HepG2 (cell line): ENCODE data around the gene RAB29. TPM values are rescaled to one million over a fixed set of nuclear protein-coding genes. Genes with fewer than 3 reads are reported as not detected.

Experiments
- BCL6 ChIP-seq: IDR thresholded peaks from 2 replicates; pipeline ENCODE4 v1.6.1; 2016; ENCODE audit warnings: missing genetic modification reagents, missing compliant biosample characterization
- ELF3 ChIP-seq: IDR thresholded peaks from 2 replicates; pipeline ENCODE4 v1.6.1; 2016; ENCODE audit warnings: missing genetic modification reagents, missing compliant biosample characterization
- GATAD2A ChIP-seq: IDR thresholded peaks from 2 replicates; pipeline ENCODE4 v1.6.1; 2016
- HNF1A ChIP-seq, 2 experiments: sonication (generic) in 1 of 2; formaldehyde crosslinking in 1 of 2; IDR thresholded peaks; 2 replicates each; pipeline versions ENCODE4 v1.4.0 to v1.6.1; 2016 to 2020; ENCODE audit warnings: borderline replicate concordance in 1 of 2, low read depth in 1 of 2, mild to moderate bottlenecking in 1 of 2, missing genetic modification reagents in 1 of 2
- IRF9 ChIP-seq: sonication (generic); formaldehyde crosslinking; IDR thresholded peaks from 2 replicates; pipeline ENCODE4 v1.8.0; 2022; ENCODE audit warnings: missing genetic modification reagents, mild to moderate bottlenecking, borderline replicate concordance
- KLF6 ChIP-seq: IDR thresholded peaks from 2 replicates; pipeline ENCODE4 v1.8.0; 2016; ENCODE audit warnings: missing biosample characterization, missing genetic modification reagents
- MLX ChIP-seq: IDR thresholded peaks from 2 replicates; pipeline ENCODE4 v1.6.1; 2016
- MXI1 ChIP-seq: IDR thresholded peaks from 3 replicates; pipeline ENCODE4 v1.6.1; 2012; ENCODE audit warnings: low read depth, low read length, inconsistent platforms, borderline replicate concordance
- MZF1 ChIP-seq: sonication (generic); formaldehyde crosslinking; IDR thresholded peaks from 2 replicates; pipeline ENCODE4 v1.8.1; 2023; ENCODE audit warnings: mild to moderate bottlenecking, missing genetic modification reagents, borderline replicate concordance
- PLRG1 ChIP-seq: fragments of 450-650 bp; conservative IDR thresholded peaks from 2 replicates; pipeline ENCODE4 v1.6.1; 2016
- SRSF1 ChIP-seq: fragments of 200-400 bp; formaldehyde crosslinking; optimal IDR thresholded peaks from 2 replicates; pipeline ENCODE3; 2017; ENCODE audit warnings: mild to moderate bottlenecking, low read depth, low read length, moderate library complexity
- TAF1 ChIP-seq: sonication (generic); formaldehyde crosslinking; IDR thresholded peaks from 2 replicates; pipeline ENCODE4 v1.4.0; 2020; ENCODE audit warnings: missing genetic modification reagents
- TARDBP ChIP-seq: sonication (generic); formaldehyde crosslinking; IDR thresholded peaks from 2 replicates; pipeline ENCODE4 v1.8.0; 2022; ENCODE audit warnings: mild to moderate bottlenecking, missing genetic modification reagents
- ZNF44 ChIP-seq: sonication (generic); formaldehyde crosslinking; IDR thresholded peaks from 2 replicates; pipeline ENCODE4 v1.5.1; 2020; ENCODE audit warnings: mild to moderate bottlenecking, missing genetic modification reagents
- ZNF816 ChIP-seq: sonication (generic); formaldehyde crosslinking; IDR thresholded peaks from 2 replicates; pipeline ENCODE4 v1.8.0; 2022; ENCODE audit warnings: missing genetic modification reagents, mild to moderate bottlenecking, borderline replicate concordance
- ZNF891 ChIP-seq: sonication (generic); formaldehyde crosslinking; IDR thresholded peaks from 2 replicates; pipeline ENCODE4 v1.5.0; 2020; ENCODE audit warnings: mild to moderate bottlenecking, missing genetic modification reagents
- polyA plus RNA-seq, 8 experiments: library from polyadenylated mRNA; depleted of rRNA in 3 of 8; stranded (reverse) in 7 of 8; unstranded in 1 of 8; fragments of >200 nt; fragmentation: Illumina TruSeq in 4 of 8; extraction: Trizol in 4 of 8; gene quantifications; 2 replicates each; pipeline versions ENCODE4 v1.2.1 to v1.2.3, GENCODE V29; 2011 to 2016; ENCODE audit warnings: low read depth in 4 of 8, missing spikeins in 1 of 8, mixed read lengths in 1 of 8; ENCODE audit not compliant: insufficient read depth in 1 of 8
- total RNA-seq, 5 experiments: library from RNA; depleted of rRNA; stranded (reverse); fragments of >200 nt; fragmentation: Illumina TruSeq; extraction: Trizol; gene quantifications; 2 replicates each; pipeline ENCODE4 v1.2.3, GENCODE V29; 2016; ENCODE audit warnings: low read depth in 1 of 5
- TF ChIP-seq, protein P1 (sequence below): sonication (generic); formaldehyde crosslinking; IDR thresholded peaks from 2 replicates; pipeline ENCODE4 v1.8.0; 2022; ENCODE audit warnings: mild to moderate bottlenecking, missing genetic modification reagents, moderate library complexity
- TF ChIP-seq, protein P2 (sequence below): IDR thresholded peaks from 2 replicates; pipeline ENCODE4 v1.6.1; 2016; ENCODE audit warnings: mild to moderate bottlenecking

The RAB29 gene
- total and polyA plus RNA-seq, 2 of the 13 experiments (the other 11 are each of a cell fraction or from before 2014, with no cell fraction given) = 8.7 to 10.1 TPM

GRCh38 chr1:205749234-205750137 lies 25.8 kb downstream of the RAB29 start (continued):
- TF ChIP-seq IRF9 (CRISPR knock-in tag) (peak; percentile 67; the same call in 1 of the 2 replicates), TARDBP (CRISPR knock-in tag) (peak; percentile 90), MXI1 (peak; percentile 52; the same call in 2 of the 3 replicates), BCL6 (peak; percentile 35; the same call in 1 of the 2 replicates), MLX (CRISPR knock-in tag) (no peak), PLRG1 (no peak), ZNF891 (CRISPR knock-in tag) (no peak; the same call in 1 of the 2 replicates), KLF6 (CRISPR knock-in tag) (0 out of 2 replicates have a peak, but pooled peaks have one; percentile 51), HNF1A (IDR thresholded peaks at IDR 0.05; ENCODE audit: low read depth) (no peak), HNF1A (CRISPR knock-in tag; IDR thresholded peaks at IDR 0.05; ENCODE audit: borderline replicate concordance) (peak; percentile 73; the same call in 1 of the 2 replicates), GATAD2A (CRISPR knock-in tag) (peak; percentile 61; the same call in 1 of the 2 replicates), MZF1 (no peak), SRSF1 (peak; percentile 99), ELF3 (CRISPR knock-in tag) (peak; percentile 66; the same call in 1 of the 2 replicates), ZNF816 (CRISPR knock-in tag) (0 out of 2 replicates have a peak, but pooled peaks have one; percentile 55), TAF1 (CRISPR knock-in tag) (peak; percentile 14; the same call in 1 of the 2 replicates), ZNF44 (no peak)
- TF ChIP-seq, protein P1, sequence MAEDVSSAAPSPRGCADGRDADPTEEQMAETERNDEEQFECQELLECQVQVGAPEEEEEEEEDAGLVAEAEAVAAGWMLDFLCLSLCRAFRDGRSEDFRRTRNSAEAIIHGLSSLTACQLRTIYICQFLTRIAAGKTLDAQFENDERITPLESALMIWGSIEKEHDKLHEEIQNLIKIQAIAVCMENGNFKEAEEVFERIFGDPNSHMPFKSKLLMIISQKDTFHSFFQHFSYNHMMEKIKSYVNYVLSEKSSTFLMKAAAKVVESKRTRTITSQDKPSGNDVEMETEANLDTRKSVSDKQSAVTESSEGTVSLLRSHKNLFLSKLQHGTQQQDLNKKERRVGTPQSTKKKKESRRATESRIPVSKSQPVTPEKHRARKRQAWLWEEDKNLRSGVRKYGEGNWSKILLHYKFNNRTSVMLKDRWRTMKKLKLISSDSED = no peak
- TF ChIP-seq, protein P2, sequence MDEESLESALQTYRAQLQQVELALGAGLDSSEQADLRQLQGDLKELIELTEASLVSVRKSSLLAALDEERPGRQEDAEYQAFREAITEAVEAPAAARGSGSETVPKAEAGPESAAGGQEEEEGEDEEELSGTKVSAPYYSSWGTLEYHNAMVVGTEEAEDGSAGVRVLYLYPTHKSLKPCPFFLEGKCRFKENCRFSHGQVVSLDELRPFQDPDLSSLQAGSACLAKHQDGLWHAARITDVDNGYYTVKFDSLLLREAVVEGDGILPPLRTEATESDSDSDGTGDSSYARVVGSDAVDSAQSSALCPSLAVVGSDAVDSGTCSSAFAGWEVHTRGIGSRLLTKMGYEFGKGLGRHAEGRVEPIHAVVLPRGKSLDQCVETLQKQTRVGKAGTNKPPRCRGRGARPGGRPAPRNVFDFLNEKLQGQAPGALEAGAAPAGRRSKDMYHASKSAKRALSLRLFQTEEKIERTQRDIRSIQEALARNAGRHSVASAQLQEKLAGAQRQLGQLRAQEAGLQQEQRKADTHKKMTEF (CRISPR knock-in tag) = peak; percentile 90
